SK-N-SH treated with all-trans-retinoic acid at 6 μM for 48 hours (cell line): Measurements from ENCODE around the gene ESRRA.
"Not testable (repeated sequence)": the region's sequence is repeated elsewhere in the genome, so short reads cannot be mapped to it uniquely, and the experiment has no call there.

Experiments
- ATAC-seq: fragments of 200-7000 bp; cut with Tn5 transposase; 3 replicates; pipeline ENCODE4 v1.9.1; 2020; ENCODE audit warnings: mild to moderate bottlenecking, moderate library complexity
- ARNTL ChIP-seq: fragments of 450-650 bp; formaldehyde crosslinking; IDR thresholded peaks from 2 replicates; pipeline ENCODE4 v1.5.0; 2020; ENCODE audit warnings: low read depth, mild to moderate bottlenecking, moderate library complexity, borderline replicate concordance
- BACH2 ChIP-seq: fragments of 250-450 bp; sonication (Bioruptor Pico); IDR thresholded peaks from 2 replicates; pipeline ENCODE4 v1.9.0; 2021; ENCODE audit warnings: mild to moderate bottlenecking, borderline replicate concordance
- CREB5 ChIP-seq: fragments of 250-450 bp; sonication (Bioruptor Pico); IDR thresholded peaks from 2 replicates; pipeline ENCODE4 v1.5.1; 2020; ENCODE audit warnings: low read depth, mild to moderate bottlenecking, moderate library complexity
- CSDC2 ChIP-seq: fragments of 250-450 bp; sonication (Bioruptor Pico); IDR thresholded peaks from 2 replicates; pipeline ENCODE4 v1.5.0; 2020; ENCODE audit warnings: mild to moderate bottlenecking, moderate library complexity
- CSRNP3 ChIP-seq: fragments of 250-450 bp; sonication (Bioruptor Pico); IDR thresholded peaks from 2 replicates; pipeline ENCODE4 v1.5.1; 2021; ENCODE audit warnings: mild to moderate bottlenecking, moderate library complexity
- GLIS3 ChIP-seq: fragments of 250-450 bp; sonication (Bioruptor Pico); IDR thresholded peaks from 2 replicates; pipeline ENCODE4 v1.5.0; 2020; ENCODE audit warnings: mild to moderate bottlenecking, moderate library complexity
- ISL1 ChIP-seq: fragments of 250-450 bp; sonication (Bioruptor Pico); IDR thresholded peaks from 2 replicates; pipeline ENCODE4 v2.1.2; 2022; ENCODE audit warnings: mild to moderate bottlenecking, moderate library complexity
- OSR1 ChIP-seq: fragments of 250-450 bp; sonication (Bioruptor Pico); IDR thresholded peaks from 2 replicates; pipeline ENCODE4 v1.8.0; 2022; ENCODE audit warnings: moderate library complexity, mild to moderate bottlenecking, inconsistent platforms
- POU6F1 ChIP-seq: fragments of 250-450 bp; sonication (Bioruptor Pico); IDR thresholded peaks from 2 replicates; pipeline ENCODE4 v1.8.0; 2021; ENCODE audit warnings: low read depth, mild to moderate bottlenecking, moderate library complexity, borderline replicate concordance
- PPARA ChIP-seq: fragments of 250-450 bp; sonication (Bioruptor Pico); IDR thresholded peaks from 2 replicates; pipeline ENCODE4 v1.5.0; 2020; ENCODE audit warnings: mild to moderate bottlenecking, borderline replicate concordance
- RARB ChIP-seq: fragments of 250-450 bp; sonication (Bioruptor Pico); IDR thresholded peaks from 2 replicates; pipeline ENCODE4 v1.8.0; 2021; ENCODE audit warnings: mild to moderate bottlenecking, moderate library complexity
- TCF4 ChIP-seq: fragments of 250-450 bp; sonication (Bioruptor Pico); IDR thresholded peaks from 2 replicates; pipeline ENCODE4 v1.8.0; 2021; ENCODE audit warnings: mild to moderate bottlenecking, moderate library complexity, borderline replicate concordance
- TOX ChIP-seq: fragments of 250-450 bp; sonication (Bioruptor Pico); IDR thresholded peaks from 2 replicates; pipeline ENCODE4 v1.8.0; 2021; ENCODE audit warnings: mild to moderate bottlenecking, moderate library complexity, borderline replicate concordance
- TSHZ2 ChIP-seq: fragments of 250-450 bp; sonication (Bioruptor Pico); IDR thresholded peaks from 2 replicates; pipeline ENCODE4 v1.5.0; 2020; ENCODE audit warnings: mild to moderate bottlenecking, moderate library complexity
- ZC3H10 ChIP-seq: fragments of 250-450 bp; sonication (Bioruptor Pico); IDR thresholded peaks from 2 replicates; pipeline ENCODE4 v1.5.1; 2021; ENCODE audit warnings: mild to moderate bottlenecking, moderate library complexity
- ZNF565 ChIP-seq: fragments of 450-650 bp; formaldehyde crosslinking; conservative IDR thresholded peaks from 2 replicates; pipeline ENCODE4 v1.5.0; 2020; ENCODE audit warnings: low read depth, mild to moderate bottlenecking, moderate library complexity
- ZNF70 ChIP-seq: fragments of 450-650 bp; formaldehyde crosslinking; IDR thresholded peaks from 2 replicates; pipeline ENCODE4 v1.5.0; 2020; ENCODE audit warnings: mild to moderate bottlenecking, moderate library complexity

ESRRA gene

GRCh38 chr11:64306876-64307622 lies 1.7 kb downstream of the ESRRA start (continued):
- TF ChIP-seq CSRNP3 (CRISPR knock-in tag) = no peak

GRCh38 chr11:64307795-64308194 lies 2.5 kb downstream of the ESRRA start:
- ATAC-seq = not testable (repeated sequence)

- no peak for TF ChIP-seq RARB (CRISPR knock-in tag)
- no peak for TF ChIP-seq CSDC2
- no peak for TF ChIP-seq CREB5 (CRISPR knock-in tag)
- TF ChIP-seq GLIS3 (CRISPR knock-in tag) = no peak
- TF ChIP-seq, all 23 proteins: peak for 0
- no peak for ATAC-seq
These were observed 7.6 kb downstream of the ESRRA start for GRCh38 chr11:64312947-64313346.

- TF ChIP-seq TCF4 (CRISPR knock-in tag) (no peak), PPARA (no peak), CSRNP3 (CRISPR knock-in tag) (no peak), ISL1 (CRISPR knock-in tag) (no peak), CSDC2 (no peak), ARNTL (no peak), ZNF565 (CRISPR knock-in tag) (no peak), BACH2 (CRISPR knock-in tag) (no peak), OSR1 (CRISPR knock-in tag) (no peak), ZNF70 (no peak), POU6F1 (CRISPR knock-in tag) (no peak), ZC3H10 (CRISPR knock-in tag) (no peak), TOX (no peak), GLIS3 (CRISPR knock-in tag) (no peak), TSHZ2 (CRISPR knock-in tag) (no peak)
- TF ChIP-seq, all 23 proteins: peak for 0
- ATAC-seq = no peak
These were observed 8.3 kb downstream of the ESRRA start for GRCh38 chr11:64313491-64314145.
